Measurements from ENCODE around the gene CLDN1. TPM values are rescaled to one million over a fixed set of nuclear protein-coding genes. Genes with fewer than 3 reads are reported as not detected.

CLDN1 gene
- total RNA-seq, 1 experiment from 2014 or later: 1.0 TPM

- Histone ChIP-seq H4K5ac (ENCODE audit: insufficient read length, low read depth, low read length) (no peak overlapping the region), H4K20me1 (ENCODE audit: control insufficient read depth, insufficient read depth, insufficient read length) (no peaks in the 10 kb centered on the region), H2BK12ac (ENCODE audit: insufficient read length, low read depth, low read length) (no peak overlapping the region), H2AFZ (ENCODE audit: low read length) (no peak overlapping the region), H3K27ac (ENCODE audit: insufficient read length, low read depth, low read length) (no peak overlapping the region), H2BK15ac (ENCODE audit: low read depth, low read length) (no peak overlapping the region), H2AK5ac (ENCODE audit: insufficient read length, low read length) (no peak overlapping the region), H3K79me2 (ENCODE audit: insufficient read depth, low read length) (no peaks in the 10 kb centered on the region), H3T11ph (ENCODE audit: low read length) (no peak overlapping the region), H2BK5ac (ENCODE audit: insufficient read length, low read length) (no peak overlapping the region), H3K56ac (ENCODE audit: insufficient read length, low read depth, low read length) (no peak overlapping the region), H3K23me2 (ENCODE audit: insufficient read length, low read depth, low read length, poor library complexity, severe bottlenecking) (no peaks in the 10 kb centered on the region), H3K23ac (ENCODE audit: insufficient read length, low read depth, low read length) (no peak overlapping the region), H3K4me2 (ENCODE audit: insufficient read depth, insufficient read length, low read length) (no peak overlapping the region), H3K14ac (ENCODE audit: insufficient read depth, low read length) (no peak overlapping the region), H4K8ac (replicated peaks; ENCODE audit: insufficient read length, low read depth, low read length) (no peak overlapping the region), H4K91ac (ENCODE audit: insufficient read length, low read depth, low read length) (no peak overlapping the region), H3K18ac (ENCODE audit: insufficient read length, low read depth, low read length) (no peak overlapping the region), H3K4me1 (ENCODE audit: insufficient read depth, low read length) (no peaks in the 10 kb centered on the region), H3K9ac (ENCODE audit: extremely low read depth, insufficient read length, low read length) (no peak overlapping the region), H2BK120ac (ENCODE audit: low read depth, low read length, poor library complexity, severe bottlenecking) (no peak overlapping the region), H3K27me3 (ENCODE audit: insufficient read depth, low read length) (no peaks in the 10 kb centered on the region), H3K9me3 (ENCODE audit: control insufficient read depth, low read depth, low read length) (no peaks in the 10 kb centered on the region), H3K79me1 (ENCODE audit: insufficient read depth, low read depth, low read length, poor library complexity, severe bottlenecking) (no peaks in the 10 kb centered on the region), H2BK20ac (ENCODE audit: low read depth, low read length, poor library complexity, severe bottlenecking) (no peak overlapping the region), H3K4ac (ENCODE audit: low read depth, low read length) (no peak overlapping the region)
- H3K36me3 Mint-ChIP-seq (ENCODE audit: insufficient read depth in 1 of 3, low read depth in 3 of 3): no peaks in the 10 kb centered on the region; a peak in 1 of 7 replicates
- H3K27me3 Mint-ChIP-seq (ENCODE audit: low read depth): peaks cover 2% of the 10 kb centered on the region; the same call in 1 of the 2 replicates
- H3K27ac Mint-ChIP-seq: no peak overlapping the region
- no CpG with 5 or more reads among the region's 5 CpGs for WGBS (ENCODE audit: extremely low coverage, insufficient read length, low lambda C conversion rate)
- H3K4me3 Mint-ChIP-seq: no peak overlapping the region
- peaks cover 0 to 4% of the 10 kb centered on the region in 2 experiments; a peak in 2 of 4 replicates for H3K4me1 Mint-ChIP-seq
- TF ChIP-seq, protein P1, sequence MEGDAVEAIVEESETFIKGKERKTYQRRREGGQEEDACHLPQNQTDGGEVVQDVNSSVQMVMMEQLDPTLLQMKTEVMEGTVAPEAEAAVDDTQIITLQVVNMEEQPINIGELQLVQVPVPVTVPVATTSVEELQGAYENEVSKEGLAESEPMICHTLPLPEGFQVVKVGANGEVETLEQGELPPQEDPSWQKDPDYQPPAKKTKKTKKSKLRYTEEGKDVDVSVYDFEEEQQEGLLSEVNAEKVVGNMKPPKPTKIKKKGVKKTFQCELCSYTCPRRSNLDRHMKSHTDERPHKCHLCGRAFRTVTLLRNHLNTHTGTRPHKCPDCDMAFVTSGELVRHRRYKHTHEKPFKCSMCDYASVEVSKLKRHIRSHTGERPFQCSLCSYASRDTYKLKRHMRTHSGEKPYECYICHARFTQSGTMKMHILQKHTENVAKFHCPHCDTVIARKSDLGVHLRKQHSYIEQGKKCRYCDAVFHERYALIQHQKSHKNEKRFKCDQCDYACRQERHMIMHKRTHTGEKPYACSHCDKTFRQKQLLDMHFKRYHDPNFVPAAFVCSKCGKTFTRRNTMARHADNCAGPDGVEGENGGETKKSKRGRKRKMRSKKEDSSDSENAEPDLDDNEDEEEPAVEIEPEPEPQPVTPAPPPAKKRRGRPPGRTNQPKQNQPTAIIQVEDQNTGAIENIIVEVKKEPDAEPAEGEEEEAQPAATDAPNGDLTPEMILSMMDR (conservative IDR thresholded peaks at IDR 0.05): no peak
- DNase-seq: no peak
- no peaks in the 10 kb centered on the region for H3K9me3 Mint-ChIP-seq
These were observed 47.5 kb upstream of the CLDN1 start for GRCh38 chr3:190369668-190370295.

All from H9 (cell line).